HG02885 (cell line): ENCODE data around the gene SIGLECL1.

Source experiments
- ATAC-seq: cut with Tn5 transposase; IDR thresholded peaks from one replicate; pipeline ENCODE4 v1.9.1; 2021; ENCODE audit warnings: mild to moderate bottlenecking; ENCODE audit not compliant: unreplicated experiment, poor library complexity

Gene SIGLECL1

GRCh38 chr19:51252306-51253079 lies 1.6 kb downstream of the SIGLECL1 start:
- no peak for ATAC-seq

- no peak for ATAC-seq
These were observed 2.4 kb downstream of the SIGLECL1 start for GRCh38 chr19:51253088-51253806.

- no peak for ATAC-seq
These were observed 5.3 kb downstream of the SIGLECL1 start for GRCh38 chr19:51256155-51256625.

GRCh38 chr19:51257471-51257870 lies 6.6 kb downstream of the SIGLECL1 start:
- no peak for ATAC-seq

- ATAC-seq: no peak
These were observed 7.6 kb downstream of the SIGLECL1 start for GRCh38 chr19:51258165-51259160.

GRCh38 chr19:51259348-51260245 lies 8.7 kb downstream of the SIGLECL1 start:
- ATAC-seq: no peak

GRCh38 chr19:51263808-51264207 lies 12.9 kb downstream of the SIGLECL1 start:
- no peak for ATAC-seq

GRCh38 chr19:51271067-51271466 lies 20.2 kb downstream of the SIGLECL1 start:
- ATAC-seq: no peak

- no peak for ATAC-seq
These were observed 21.4 kb downstream of the SIGLECL1 start for GRCh38 chr19:51272183-51272810.

- ATAC-seq: no peak
These were observed 23.3 kb downstream of the SIGLECL1 start for GRCh38 chr19:51274049-51274770.

GRCh38 chr19:51277112-51277511 lies 26.2 kb downstream of the SIGLECL1 start:
- ATAC-seq: no peak

- no peak for ATAC-seq
These were observed 31.5 kb downstream of the SIGLECL1 start for GRCh38 chr19:51282335-51282734.

- no peak for ATAC-seq
These were observed 34.8 kb downstream of the SIGLECL1 start for GRCh38 chr19:51285682-51286081.

- no peak for ATAC-seq
These were observed 38.8 kb downstream of the SIGLECL1 start for GRCh38 chr19:51289635-51290034.

GRCh38 chr19:51292971-51293370 lies 42.1 kb downstream of the SIGLECL1 start:
- ATAC-seq: no peak

- ATAC-seq: no peak
These were observed 42.8 kb downstream of the SIGLECL1 start for GRCh38 chr19:51293571-51294210.

GRCh38 chr19:51294211-51294976 lies 43.5 kb downstream of the SIGLECL1 start:
- ATAC-seq: no peak
